AG04450 (cell line): ENCODE results near the gene DLL3. TPM values are rescaled to one million over a fixed set of nuclear protein-coding genes. Genes with fewer than 3 reads are reported as not detected.

ENCODE experiments used
- CTCF ChIA-PET: fragments of 300-600, 350-600 bp; formaldehyde crosslinking; extraction: SDS; loops from one replicate; lab custom pipeline; 2022; ENCODE audit warnings: antibody characterized with exemption, inconsistent platforms; lab: Charles Lee
- POLR2A ChIA-PET: fragments of 350-600 bp; formaldehyde crosslinking; extraction: SDS; loops from one replicate; lab custom pipeline; 2021; ENCODE audit warnings: antibody characterized with exemption, inconsistent platforms; lab: Yijun Ruan, JAX
- DNase-seq: peaks from one replicate; pipeline ENCODE4 v3.0.0-alpha.2; 2011; ENCODE audit warnings: low read depth, low spot score
- H3K27ac ChIP-seq: one replicate; pipeline ENCODE4 v1.5.1; 2012; ENCODE audit warnings: low read depth, low read length, control low read depth
- H3K27me3 ChIP-seq: one replicate; pipeline ENCODE4 v1.6.0; 2012; ENCODE audit warnings: low read length; ENCODE audit not compliant: control insufficient read depth, insufficient read depth
- H3K4me3 ChIP-seq: 2 replicates; pipeline ENCODE4 v1.5.1; 2011; ENCODE audit warnings: mild to moderate bottlenecking, low read depth, low read length, control low read depth
- H3K9me3 ChIP-seq: 2 replicates; pipeline ENCODE4 v1.5.1; 2012; ENCODE audit warnings: low read length; ENCODE audit not compliant: control insufficient read depth, insufficient read depth
- CTCF ChIP-seq: IDR thresholded peaks from 2 replicates; pipeline ENCODE4 v1.5.1; 2011; ENCODE audit warnings: low read depth, low read length, control low read depth, inconsistent platforms
- polyA plus RNA-seq: library from polyadenylated mRNA; depleted of rRNA; stranded (reverse); fragments of >200 nt; gene quantifications from 2 replicates; pipeline ENCODE4 v1.2.3, GENCODE V29; 2011

DLL3 gene
- polyA plus RNA-seq, 1 experiment: 0.47 TPM

DNA sequence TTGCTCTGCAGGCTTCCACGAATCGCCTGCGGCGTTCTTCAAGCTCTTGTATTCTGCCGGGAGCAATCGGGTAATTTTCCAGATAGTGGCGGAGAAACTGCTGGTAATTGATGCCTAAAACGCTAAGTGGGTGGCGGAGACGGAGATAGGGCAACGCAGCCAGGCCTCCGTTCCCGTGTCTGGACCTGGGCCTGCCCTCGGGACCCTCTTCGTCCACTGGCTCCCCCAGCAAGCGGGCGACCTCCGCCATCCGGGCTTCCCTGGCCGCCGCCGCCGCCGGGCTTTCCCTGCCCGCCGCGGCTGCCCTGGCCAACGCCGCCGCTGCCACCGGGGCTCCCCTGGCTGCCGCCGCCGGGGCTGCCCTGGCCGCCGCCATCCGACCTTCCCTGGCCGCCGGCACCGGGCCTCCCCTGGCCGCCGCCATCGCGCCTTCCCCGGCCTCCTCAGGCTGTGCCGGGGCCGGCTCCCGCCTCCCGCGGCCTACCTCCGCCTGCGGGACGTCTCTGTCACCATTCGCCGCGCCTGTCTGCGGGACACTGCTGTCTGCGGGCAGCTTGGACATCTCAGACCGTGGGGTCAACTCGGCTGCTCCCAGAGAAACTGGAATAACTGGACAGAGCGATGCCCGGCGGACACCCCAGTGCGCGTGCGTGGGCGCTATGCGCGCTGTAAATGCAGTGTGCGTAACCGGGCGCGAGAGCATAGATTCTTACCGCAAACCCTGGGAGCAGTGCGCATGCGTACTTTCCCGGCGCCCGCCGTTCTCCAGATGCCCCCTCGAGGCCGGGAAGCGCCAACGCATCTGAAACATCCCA lies 41.0 kb downstream of the DLL3 start, which contains the start of gene EID2:
TSS of gene EID2 (minus strand) at position 644 of the 815 bp plus-strand sequence. CDS start at position 562, 82 bp downstream.
- TF ChIP-seq CTCF: peak; percentile 78
- POLR2A ChIA-PET: interaction anchor here (0.5 to 1.1 kb wide), 4 partner anchors 94 to 295 kb away, joined by 3 to 4 read pairs (median 3); partner anchors contain the start of genes DYRK1B, RPS16 and SUPT5H
- H3K27ac ChIP-seq: peak within 1 kb of the TSS; percentile 91
- no peaks in the 10 kb centered on the region for H3K9me3 ChIP-seq
- H3K27me3 ChIP-seq: peaks cover 8% of the 10 kb centered on the region
- DNase-seq: peak; percentile 92
- CTCF ChIA-PET: interaction anchor here (0.9 to 1.9 kb wide), 9 partner anchors 9 to 227 kb away, joined by 3 to 10 read pairs (median 4); partner anchors contain the start of gene DLL3
- peak within 1 kb of the TSS; percentile 93 for H3K4me3 ChIP-seq

- peaks cover 8% of the 10 kb centered on the region for H3K27me3 ChIP-seq
- CTCF ChIA-PET: interaction anchor here (0.6 to 1.9 kb wide), 7 partner anchors 10 to 226 kb away, joined by 3 to 10 read pairs (median 4); partner anchors contain the start of gene DLL3
- no peaks in the 10 kb centered on the region for H3K9me3 ChIP-seq
- no peak overlapping the region for H3K27ac ChIP-seq
- POLR2A ChIA-PET: interaction anchor here (0.6 to 1.1 kb wide), 2 partner anchors 86 to 104 kb away, joined by 3 to 5 read pairs; partner anchors contain the start of gene RPS16
- DNase-seq: no peak
- H3K4me3 ChIP-seq: peak overlapping the region; percentile 34
- no peak for TF ChIP-seq CTCF
Measured at GRCh38 chr19:39540333-39540673, 41.6 kb downstream of the DLL3 start.

- CTCF ChIA-PET: interaction anchor here (1.5 to 2.1 kb wide), 2 partner anchors 10 to 102 kb away, joined by 5 to 6 read pairs; partner anchors contain the start of gene EID2B
- no peak for DNase-seq
- POLR2A ChIA-PET: no interaction called here
- H3K9me3 ChIP-seq: no peaks in the 10 kb centered on the region
- no peak overlapping the region for H3K27ac ChIP-seq
- H3K27me3 ChIP-seq: peaks cover 10% of the 10 kb centered on the region
- H3K4me3 ChIP-seq: no peak overlapping the region
- TF ChIP-seq CTCF: no peak
Measured at GRCh38 chr19:39542206-39542605, 43.5 kb downstream of the DLL3 start.

DNA sequence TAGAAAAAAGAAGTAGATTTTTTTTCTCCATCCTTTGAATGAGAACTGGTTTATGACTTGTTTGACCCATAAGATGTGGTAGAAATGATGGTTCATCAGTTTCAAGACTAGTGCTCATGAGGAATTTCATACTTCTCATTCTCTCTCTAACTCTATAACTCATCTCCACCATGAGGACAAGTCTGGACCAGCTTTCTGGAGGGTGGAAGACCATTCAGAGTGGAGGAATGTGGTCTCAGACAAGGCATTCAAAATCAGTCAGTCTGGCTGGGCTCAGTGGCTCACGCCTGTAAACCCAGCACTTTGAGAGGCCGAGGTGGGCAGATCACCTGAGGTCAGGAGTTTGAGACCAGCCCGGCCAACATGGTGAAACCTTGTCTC lies 44.7 kb downstream of the DLL3 start:
- Histone ChIP-seq H3K27me3 (peaks cover 10% of the 10 kb centered on the region), H3K4me3 (no peak overlapping the region), H3K9me3 (no peaks in the 10 kb centered on the region), H3K27ac (no peak overlapping the region)
- no peak for DNase-seq
- POLR2A ChIA-PET: no interaction called here
- CTCF ChIA-PET: interaction anchor here (2.1 kb wide), 1 partner anchor 103 kb away, joined by 5 read pairs; no protein-coding TSS in a partner anchor
- no peak for TF ChIP-seq CTCF
